ENCODE results near the gene LIME1.
"Not testable (repeated sequence)": the region's sequence is repeated elsewhere in the genome, so short reads cannot be mapped to it uniquely, and the experiment has no call there.

DNA sequence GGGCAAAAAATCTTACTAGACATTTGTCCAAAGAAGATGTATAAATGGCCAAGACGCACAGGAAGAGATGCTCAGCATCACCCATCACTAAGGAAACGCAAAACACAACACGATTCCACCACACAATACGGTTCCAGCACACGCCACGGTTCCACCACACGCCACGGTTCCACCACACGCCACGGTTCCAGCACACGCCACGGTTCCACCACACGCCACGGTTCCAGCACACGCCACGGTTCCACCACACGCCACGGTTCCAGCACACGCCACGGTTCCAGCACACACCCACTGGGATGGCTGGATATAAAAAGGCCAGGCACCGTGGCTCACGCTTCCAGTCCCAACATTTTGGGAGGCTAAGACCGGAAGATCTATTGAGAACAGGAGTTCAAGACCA is 40.4 kb downstream of the LIME1 start:
- not testable (repeated sequence) for TF ChIP-seq CTCF (IDR thresholded peaks at IDR 0.05); AFF4 (CRISPR knock-in tag; IDR thresholded peaks at IDR 0.05; ENCODE audit: borderline replicate concordance); NFE2L1 (CRISPR knock-in tag; IDR thresholded peaks at IDR 0.05)
- TF ChIP-seq, protein P1, sequence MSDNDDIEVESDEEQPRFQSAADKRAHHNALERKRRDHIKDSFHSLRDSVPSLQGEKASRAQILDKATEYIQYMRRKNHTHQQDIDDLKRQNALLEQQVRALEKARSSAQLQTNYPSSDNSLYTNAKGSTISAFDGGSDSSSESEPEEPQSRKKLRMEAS (CRISPR knock-in tag; IDR thresholded peaks at IDR 0.05), result not testable (repeated sequence)

Data from WTC11 (cell line).